GM21723 (cell line): ENCODE measurements around the gene ARHGAP24.

ENCODE experiments used
- ATAC-seq: cut with Tn5 transposase; IDR thresholded peaks from one replicate; pipeline ENCODE4 v1.9.1; 2021; ENCODE audit warnings: mild to moderate bottlenecking, moderate library complexity; ENCODE audit not compliant: unreplicated experiment

ARHGAP24 gene

DNA sequence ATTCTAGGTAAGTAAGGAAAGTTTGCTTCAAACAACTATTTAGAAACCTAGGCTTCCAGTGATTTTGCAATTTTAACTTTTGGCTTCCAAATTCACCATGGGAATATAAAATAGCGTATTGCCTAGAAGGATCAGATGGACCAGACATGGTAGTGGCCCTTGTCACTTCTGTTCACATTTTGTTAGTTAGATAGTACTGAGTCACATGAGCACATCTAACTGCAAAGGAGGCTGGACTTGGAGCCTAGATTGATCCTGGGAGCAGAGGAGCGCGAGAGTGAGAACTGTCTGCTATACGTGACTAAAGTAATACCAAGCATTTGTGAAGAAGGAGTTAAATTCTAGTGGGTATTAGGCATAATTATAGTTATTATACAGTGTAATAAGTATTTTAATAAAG, 102.4 kb downstream of the ARHGAP24 start:
- ATAC-seq: no peak

DNA sequence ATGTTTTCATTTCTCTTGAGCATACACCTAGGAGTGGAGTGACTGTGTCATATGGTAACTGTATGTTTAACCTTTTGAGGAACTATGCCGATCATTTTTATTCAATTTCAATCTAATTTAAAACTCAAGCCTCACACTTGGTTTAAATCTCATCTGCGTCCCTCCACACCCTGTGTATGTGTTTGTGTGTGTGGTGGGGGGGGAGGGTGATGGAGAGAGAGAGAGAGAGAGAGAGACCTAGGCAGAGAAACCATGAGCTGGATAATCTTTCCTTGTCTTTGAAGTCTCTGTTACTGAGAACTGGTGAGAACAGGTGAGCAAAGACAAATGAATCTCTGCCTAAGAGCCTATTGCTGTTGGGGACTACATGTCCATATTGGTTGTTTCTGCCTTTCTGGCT, 105.0 kb downstream of the ARHGAP24 start:
- ATAC-seq: no peak

DNA sequence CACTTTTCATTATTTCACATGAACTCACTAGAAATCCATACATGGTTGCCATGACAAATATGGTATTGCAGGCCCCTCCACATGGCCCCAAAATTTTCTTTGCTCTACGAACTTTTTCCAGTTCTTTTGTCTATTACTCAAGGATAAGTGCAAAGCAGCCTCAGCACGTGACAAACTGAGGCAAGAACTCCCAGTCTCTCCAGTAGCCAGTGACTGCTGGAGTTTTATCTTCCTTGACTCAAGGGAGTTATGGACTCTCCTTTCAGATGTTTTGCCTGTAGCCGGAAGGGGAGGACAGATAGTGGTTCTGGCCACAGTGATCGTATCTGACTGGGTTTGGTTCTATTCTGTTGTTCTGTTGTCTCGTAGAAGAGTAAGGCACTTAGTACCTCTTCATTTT, 105.5 kb downstream of the ARHGAP24 start:
- no peak for ATAC-seq

DNA sequence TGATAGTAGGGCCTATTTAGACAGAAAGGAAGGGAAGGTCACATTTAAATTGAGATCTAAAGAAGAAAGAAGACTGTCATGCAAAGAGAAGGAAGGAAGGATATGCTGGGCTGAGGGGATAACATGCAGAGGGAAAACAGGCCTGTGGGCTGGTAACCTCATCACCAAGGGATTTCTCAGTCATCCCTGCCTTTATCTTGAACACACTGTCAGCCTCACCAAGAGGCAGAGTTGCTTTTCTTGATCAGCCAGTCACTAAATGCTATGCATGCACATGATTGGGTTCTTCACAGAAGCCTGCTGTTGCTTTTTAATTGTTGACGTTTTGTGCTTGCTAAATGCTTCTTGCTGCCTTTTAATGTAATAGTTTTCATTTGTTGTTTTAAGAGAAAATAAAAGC, 113.0 kb downstream of the ARHGAP24 start:
- ATAC-seq: no peak

DNA sequence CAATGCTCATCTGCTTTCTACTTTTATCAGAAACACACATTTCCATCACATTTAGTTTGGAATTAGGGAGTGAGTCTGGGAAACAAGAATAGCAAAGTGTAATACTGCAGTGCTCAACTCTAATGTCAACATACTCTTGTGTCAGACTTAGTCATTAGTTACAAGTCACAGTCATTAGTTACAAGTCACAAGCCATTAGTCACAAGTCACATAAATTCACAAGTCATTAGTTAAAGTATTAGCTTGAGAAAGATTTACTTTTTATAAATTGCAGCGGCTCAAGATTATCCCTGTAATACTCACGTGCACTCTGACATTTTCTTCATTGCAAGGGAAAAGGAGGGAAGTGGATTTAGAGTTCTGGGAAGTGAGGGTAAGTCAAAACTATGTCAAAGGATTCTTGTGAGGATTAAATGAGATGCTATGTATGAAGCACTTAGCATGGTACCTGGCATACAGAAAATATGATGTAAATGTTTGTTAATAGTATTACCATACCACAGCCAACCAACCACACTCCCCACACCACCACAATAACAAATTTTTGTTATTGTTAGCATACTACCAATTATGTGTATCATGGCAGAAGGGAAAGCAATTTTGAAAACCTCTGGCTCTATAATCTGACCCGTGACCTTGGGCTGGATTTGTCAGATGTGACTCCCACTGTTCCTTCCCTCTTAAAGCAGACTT, 116.6 kb downstream of the ARHGAP24 start:
- no peak for ATAC-seq

DNA sequence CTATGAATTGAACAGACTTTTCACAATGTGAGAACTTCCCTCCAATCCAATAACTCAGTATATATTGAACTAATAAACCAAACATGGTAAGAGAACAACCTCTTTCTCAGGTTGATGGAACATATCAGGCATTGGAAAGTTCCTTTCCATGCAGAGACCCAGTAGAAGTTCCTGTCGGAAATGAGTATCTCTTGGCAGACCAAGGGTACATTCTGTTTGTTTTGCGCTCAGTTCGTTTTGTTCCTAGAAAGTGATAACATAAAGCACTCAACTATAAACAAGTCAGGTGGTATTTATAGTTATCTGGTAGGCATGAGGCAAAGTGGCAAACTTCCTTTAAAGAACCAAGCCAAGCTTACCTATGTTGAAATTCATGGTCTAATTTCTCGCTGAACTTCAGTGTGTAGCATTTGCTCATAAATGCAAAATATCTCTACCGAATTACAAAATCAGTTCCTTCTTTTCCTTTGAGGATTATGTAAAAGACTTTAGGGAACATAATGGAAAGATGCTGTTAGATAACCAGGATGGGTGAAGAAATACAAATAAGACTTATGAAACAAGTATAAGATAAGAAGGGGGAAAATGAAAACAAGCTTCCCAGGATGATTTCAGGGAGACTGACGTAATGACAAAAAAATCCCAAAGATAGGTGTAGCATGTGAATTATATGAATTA, 120.3 kb downstream of the ARHGAP24 start:
- ATAC-seq: no peak

GRCh38 chr4:85595796-85596559, 121.0 kb downstream of the ARHGAP24 start:
- ATAC-seq: no peak

DNA sequence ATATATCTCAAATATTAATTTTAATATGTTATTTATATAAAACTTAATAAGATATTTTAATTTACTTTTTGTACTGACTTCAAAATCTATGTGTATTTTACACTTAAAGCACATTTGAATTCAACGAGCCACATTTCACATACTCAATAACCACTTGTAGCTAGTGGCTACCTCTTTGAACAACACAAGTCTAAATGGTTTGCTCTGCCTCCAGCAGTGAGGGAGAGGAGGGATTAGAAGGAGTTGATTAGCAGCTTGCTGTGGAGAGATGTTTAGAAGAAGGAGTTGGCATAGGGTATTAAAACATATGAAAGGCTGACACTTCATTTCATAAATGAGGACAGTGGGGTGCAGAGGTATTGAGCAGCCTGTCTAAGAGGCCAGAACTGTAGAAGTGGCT, 124.0 kb downstream of the ARHGAP24 start:
- ATAC-seq: no peak

GRCh38 chr4:85600501-85600900, 125.6 kb downstream of the ARHGAP24 start:
- no peak for ATAC-seq

- peak; percentile 40 for ATAC-seq
Measured at GRCh38 chr4:85603437-85604336, 128.7 kb downstream of the ARHGAP24 start.

DNA sequence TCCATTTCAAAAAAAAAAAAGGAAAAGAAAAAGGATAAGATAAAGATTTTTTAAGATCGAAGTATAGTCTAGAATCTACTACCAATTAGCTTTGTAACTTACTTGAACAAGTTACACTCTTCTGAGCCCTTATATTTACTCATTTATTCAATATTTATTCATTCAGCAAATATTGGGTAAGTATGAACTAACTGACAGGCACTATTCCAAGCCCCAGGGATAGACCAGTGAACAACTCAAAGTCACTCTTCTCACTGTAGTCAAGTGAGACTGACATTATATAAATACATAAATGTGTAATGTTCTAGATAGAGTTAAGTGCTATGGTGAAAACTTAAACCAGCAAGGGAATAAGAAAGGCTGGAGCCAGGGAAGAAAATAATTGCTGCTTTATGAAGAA, 131.6 kb downstream of the ARHGAP24 start:
- ATAC-seq: no peak

DNA sequence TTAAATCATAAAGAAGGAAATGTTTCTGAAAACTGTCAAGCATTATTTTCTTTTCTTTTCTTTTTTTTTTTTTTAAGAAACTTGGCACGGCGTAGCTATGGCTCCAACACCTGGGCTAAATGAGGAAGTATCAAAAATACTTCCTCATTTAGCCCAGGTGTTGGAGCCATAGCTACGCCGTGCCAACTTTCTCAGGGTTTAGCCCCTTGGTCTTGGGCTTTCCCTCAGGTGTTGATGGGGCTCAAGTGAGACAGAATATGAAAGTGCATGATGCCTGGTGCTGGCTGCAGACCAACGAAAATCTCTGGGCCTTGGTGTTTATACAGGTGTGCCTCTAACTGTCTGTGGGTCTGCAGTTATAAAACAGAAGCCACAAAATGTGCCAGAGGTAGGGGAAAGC, 132.7 kb downstream of the ARHGAP24 start:
- ATAC-seq: peak; percentile 72

DNA sequence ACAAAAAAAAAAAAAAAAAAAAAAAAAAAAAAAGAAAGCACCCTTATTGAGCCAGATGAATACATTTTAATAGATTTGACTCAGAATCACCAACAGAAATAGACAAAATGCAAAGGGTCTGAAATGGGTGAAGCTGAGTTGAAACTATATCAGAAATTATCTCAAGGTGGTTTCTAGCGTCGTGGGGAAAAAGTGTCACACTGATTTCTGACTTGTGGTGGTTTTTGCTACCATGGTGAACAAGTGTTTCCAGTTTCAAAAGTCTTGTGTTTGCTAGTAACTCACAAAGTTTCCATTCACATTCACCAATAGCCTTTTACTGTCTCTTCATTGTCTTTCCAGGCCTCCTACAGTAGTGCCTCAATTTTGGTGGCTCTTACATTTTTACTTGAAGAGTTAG, 135.5 kb downstream of the ARHGAP24 start:
- ATAC-seq: peak; percentile 85

GRCh38 chr4:85611661-85612060, 136.7 kb downstream of the ARHGAP24 start:
- ATAC-seq: no peak

GRCh38 chr4:85613901-85614300, 139.0 kb downstream of the ARHGAP24 start:
- ATAC-seq: no peak

- ATAC-seq: no peak
Measured at GRCh38 chr4:85615952-85616351, 141.0 kb downstream of the ARHGAP24 start.

DNA sequence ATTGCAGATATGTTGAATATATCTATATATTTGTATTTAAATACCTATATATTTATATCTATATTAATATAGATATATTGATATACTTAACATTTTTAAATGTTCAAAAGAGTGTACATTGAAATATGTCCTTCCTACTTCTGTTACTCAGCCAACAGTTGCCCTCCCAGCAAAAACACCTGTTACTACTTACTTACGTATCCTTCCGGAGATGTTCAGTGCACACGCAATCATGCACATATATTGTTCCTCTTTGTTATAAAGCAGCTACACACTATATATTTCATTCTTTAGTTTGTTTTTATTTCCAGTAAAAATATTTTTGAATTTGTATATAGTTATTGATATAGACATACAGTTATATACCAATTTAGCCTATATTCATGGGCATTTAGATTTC, 142.3 kb downstream of the ARHGAP24 start:
- no peak for ATAC-seq

- ATAC-seq: no peak
Measured at GRCh38 chr4:85632981-85633380, 158.0 kb downstream of the ARHGAP24 start.

GRCh38 chr4:85637778-85638177, 162.8 kb downstream of the ARHGAP24 start:
- no peak for ATAC-seq

DNA sequence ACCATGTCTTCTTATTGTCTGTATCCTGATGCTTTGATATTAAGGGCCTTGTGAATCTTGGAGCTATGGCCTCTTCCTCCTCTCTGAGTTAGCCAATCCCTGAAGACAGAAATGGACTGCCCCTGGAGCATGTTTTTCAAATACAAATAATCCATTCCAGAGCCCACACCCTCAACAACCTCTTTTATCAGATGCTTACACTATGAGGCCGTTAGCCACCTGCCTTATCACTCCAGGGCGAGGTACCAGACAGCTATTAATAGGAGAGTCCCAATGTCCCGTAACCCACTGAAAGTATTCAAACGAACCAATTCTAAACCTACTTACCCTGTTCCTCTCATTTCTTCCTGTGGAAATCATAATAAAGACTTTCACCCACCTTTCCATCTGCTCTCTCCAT, 165.0 kb downstream of the ARHGAP24 start:
- ATAC-seq: no peak
